CD4-positive, alpha-beta T cell treated with Interferon gamma for 1 hour (primary cell): ENCODE measurements around the gene KLK7.

Experiments used
- DNase-seq: peaks from one replicate; pipeline ENCODE4 v3.0.0-alpha.2; 2020

Gene KLK7

DNA sequence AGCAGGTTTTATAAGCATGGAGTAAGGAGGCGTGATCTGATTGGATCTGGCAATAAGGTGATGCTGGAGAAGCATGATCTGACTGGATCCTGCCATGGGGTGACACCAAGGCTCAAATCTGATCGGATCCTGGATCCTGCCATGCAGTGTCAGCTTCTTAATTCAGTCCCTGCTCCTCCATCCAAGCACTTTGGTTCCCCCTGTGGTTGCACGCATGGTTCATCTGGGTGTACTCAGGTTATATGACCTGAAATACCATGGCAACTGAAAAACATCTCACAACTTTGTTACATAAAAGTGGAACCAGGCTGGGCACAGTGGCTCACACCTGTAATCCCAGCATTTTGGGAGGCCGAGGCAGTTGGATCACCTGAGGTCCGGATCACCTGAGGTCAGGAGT, 54.9 kb downstream of the KLK7 start:
- no peak for DNase-seq
